ENCODE measurements around the gene CDC25C. TPM values are rescaled to one million over a fixed set of nuclear protein-coding genes. Genes with fewer than 3 reads are reported as not detected.

Gene CDC25C
- 1 to 10 TPM in 1 of 2 donors, under 1 TPM in 1; 0.14 to 3.2 TPM for total RNA-seq

- WGBS: under 1% methylated on average over 55 of the region's 55 CpGs
- Histone ChIP-seq H3K4me1 (replicated peaks) (no peaks in the 10 kb centered on the region), H3K9me3 (no peaks in the 10 kb centered on the region), H3K27ac (peak within 1 kb of the TSS; percentile 14 to 56), H3K36me3 (no peaks in the 10 kb centered on the region), H3K4me3 (peak within 1 kb of the TSS; percentile 19 to 39), H3K27me3 (replicated peaks; ENCODE audit: insufficient read depth) (no peaks in the 10 kb centered on the region)
- intact Hi-C loops (cut with DNase I): loop anchor here (10.0 kb wide), 1 partner anchor 117 kb away; the partner anchor contains the start of gene CDC23
- DNase-seq (ENCODE audit: low spot score): peak; percentile 98
- TF ChIP-seq POLR2AphosphoS5 (IDR thresholded peaks at IDR 0.05) (peak; percentile 97), POLR2A (IDR thresholded peaks at IDR 0.05) (peak; percentile 7), CTCF (IDR thresholded peaks at IDR 0.05) (peak in 1 of 4 experiments; percentile 3)
Observed at GRCh38 chr5:138331449-138332368, at the start of gene CDC25C. TSS of gene CDC25C (minus strand) at chr5:138331804. CDS start at chr5:138331180, 624 bp downstream.

- intact Hi-C loops (cut with DNase I): no loop called here
- Histone ChIP-seq H3K27me3 (replicated peaks; ENCODE audit: insufficient read depth) (no peaks in the 10 kb centered on the region), H3K27ac (no peak overlapping the region), H3K36me3 (no peaks in the 10 kb centered on the region), H3K4me3 (no peak overlapping the region), H3K4me1 (replicated peaks) (no peaks in the 10 kb centered on the region), H3K9me3 (no peaks in the 10 kb centered on the region)
- WGBS: 52% methylated on average over 5 of the region's 5 CpGs
- TF ChIP-seq POLR2A (IDR thresholded peaks at IDR 0.05) (no peak), POLR2AphosphoS5 (IDR thresholded peaks at IDR 0.05) (no peak), CTCF (IDR thresholded peaks at IDR 0.05) (no peak)
- no peak for DNase-seq (ENCODE audit: low spot score)
Observed at GRCh38 chr5:138372653-138373052, 41.0 kb upstream of the CDC25C start.

- DNase-seq (ENCODE audit: low spot score): no peak
- H3K27ac ChIP-seq: no peak overlapping the region
- no peak for TF ChIP-seq POLR2AphosphoS5 (IDR thresholded peaks at IDR 0.05)
- no peaks in the 10 kb centered on the region for H3K27me3 ChIP-seq (replicated peaks; ENCODE audit: insufficient read depth)
- WGBS: 82% methylated on average over 1 of the region's 1 CpG
- no peaks in the 10 kb centered on the region for H3K9me3 ChIP-seq
- no peak overlapping the region for H3K4me3 ChIP-seq
- no peaks in the 10 kb centered on the region for H3K4me1 ChIP-seq (replicated peaks)
- intact Hi-C loops (cut with DNase I): no loop called here
- no peaks in the 10 kb centered on the region for H3K36me3 ChIP-seq
Observed at GRCh38 chr5:138372225-138372624, 40.6 kb upstream of the CDC25C start.

GRCh38 chr5:138371454-138371853, 39.9 kb upstream of the CDC25C start:
- 98% methylated on average over 2 of the region's 2 CpGs for WGBS
- Histone ChIP-seq H3K27me3 (replicated peaks; ENCODE audit: insufficient read depth) (no peaks in the 10 kb centered on the region), H3K9me3 (no peaks in the 10 kb centered on the region), H3K27ac (no peak overlapping the region), H3K4me1 (replicated peaks) (no peaks in the 10 kb centered on the region), H3K36me3 (no peaks in the 10 kb centered on the region), H3K4me3 (no peak overlapping the region)
- no peak for DNase-seq (ENCODE audit: low spot score)
- intact Hi-C loops (cut with DNase I): no loop called here
- TF ChIP-seq POLR2A (IDR thresholded peaks at IDR 0.05): no peak
- no peak for TF ChIP-seq POLR2AphosphoS5 (IDR thresholded peaks at IDR 0.05)
- TF ChIP-seq CTCF (IDR thresholded peaks at IDR 0.05): no peak

GRCh38 chr5:138370537-138370936, 38.9 kb upstream of the CDC25C start:
- 87% methylated on average over 3 of the region's 3 CpGs for WGBS
- H3K27me3 ChIP-seq (replicated peaks; ENCODE audit: insufficient read depth): no peaks in the 10 kb centered on the region
- no peak overlapping the region for H3K4me3 ChIP-seq
- intact Hi-C loops (cut with DNase I): no loop called here
- H3K36me3 ChIP-seq: no peaks in the 10 kb centered on the region
- TF ChIP-seq POLR2A (IDR thresholded peaks at IDR 0.05): no peak
- TF ChIP-seq POLR2AphosphoS5 (IDR thresholded peaks at IDR 0.05): no peak
- TF ChIP-seq CTCF (IDR thresholded peaks at IDR 0.05): no peak
- no peaks in the 10 kb centered on the region for H3K9me3 ChIP-seq
- no peaks in the 10 kb centered on the region for H3K4me1 ChIP-seq (replicated peaks)
- no peak for DNase-seq (ENCODE audit: low spot score)
- no peak overlapping the region for H3K27ac ChIP-seq

Measured in prostate gland (tissue), 2 donors.